OCI-LY7 (cell line): ENCODE measurements around the gene CALY.

Experiments
- EZH2phosphoT487 ChIP-seq: fragments of 200-600 bp; sonication (generic); IDR thresholded peaks from 2 replicates; pipeline ENCODE4 v1.6.1; 2018; ENCODE audit warnings: low read depth, borderline replicate concordance, mild to moderate bottlenecking, mixed run types, antibody characterized with exemption, low read length, moderate library complexity, mixed read lengths
- TF ChIP-seq, protein P1 (sequence below): fragments of 200-600 bp; sonication (generic); conservative IDR thresholded peaks from 2 replicates; pipeline ENCODE4 v1.5.1; 2014; ENCODE audit warnings: mild to moderate bottlenecking, antibody characterized with exemption, low read length, moderate library complexity, mixed read lengths

DNA sequence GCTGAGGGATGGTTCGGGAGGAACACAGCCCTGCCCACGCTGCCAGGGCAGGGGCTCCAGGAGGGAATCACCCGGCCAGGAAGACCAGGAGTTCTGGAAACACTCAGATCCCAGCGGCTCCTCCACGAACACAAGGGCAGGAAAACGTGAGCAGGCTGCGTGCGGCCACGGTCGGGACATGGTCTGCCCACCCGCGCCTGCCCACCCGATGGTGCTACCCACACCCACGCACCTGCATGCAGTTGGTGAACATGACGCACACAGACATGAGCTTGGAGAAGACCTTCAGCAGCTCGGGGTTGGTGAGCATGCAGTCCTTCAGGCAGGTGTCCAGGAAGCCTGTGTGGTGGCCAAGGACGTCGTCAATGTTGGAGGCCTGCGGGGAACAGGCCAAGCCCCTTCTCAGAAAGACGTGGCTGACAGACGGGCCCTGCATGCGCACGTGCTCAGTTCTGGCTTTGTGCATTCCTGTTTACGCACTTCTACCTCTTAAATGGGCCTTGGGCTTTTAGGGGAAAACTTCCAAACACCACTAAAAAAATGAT, 53.8 kb downstream of the CALY start:
- TF ChIP-seq, protein P1, sequence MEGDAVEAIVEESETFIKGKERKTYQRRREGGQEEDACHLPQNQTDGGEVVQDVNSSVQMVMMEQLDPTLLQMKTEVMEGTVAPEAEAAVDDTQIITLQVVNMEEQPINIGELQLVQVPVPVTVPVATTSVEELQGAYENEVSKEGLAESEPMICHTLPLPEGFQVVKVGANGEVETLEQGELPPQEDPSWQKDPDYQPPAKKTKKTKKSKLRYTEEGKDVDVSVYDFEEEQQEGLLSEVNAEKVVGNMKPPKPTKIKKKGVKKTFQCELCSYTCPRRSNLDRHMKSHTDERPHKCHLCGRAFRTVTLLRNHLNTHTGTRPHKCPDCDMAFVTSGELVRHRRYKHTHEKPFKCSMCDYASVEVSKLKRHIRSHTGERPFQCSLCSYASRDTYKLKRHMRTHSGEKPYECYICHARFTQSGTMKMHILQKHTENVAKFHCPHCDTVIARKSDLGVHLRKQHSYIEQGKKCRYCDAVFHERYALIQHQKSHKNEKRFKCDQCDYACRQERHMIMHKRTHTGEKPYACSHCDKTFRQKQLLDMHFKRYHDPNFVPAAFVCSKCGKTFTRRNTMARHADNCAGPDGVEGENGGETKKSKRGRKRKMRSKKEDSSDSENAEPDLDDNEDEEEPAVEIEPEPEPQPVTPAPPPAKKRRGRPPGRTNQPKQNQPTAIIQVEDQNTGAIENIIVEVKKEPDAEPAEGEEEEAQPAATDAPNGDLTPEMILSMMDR = no peak
- no peak for TF ChIP-seq EZH2phosphoT487
